GM23338 (cell line): Measurements from ENCODE around the gene ZGPAT. TPM values are rescaled to one million over a fixed set of nuclear protein-coding genes. Genes with fewer than 3 reads are reported as not detected.

ENCODE experiments used
- ETS1 ChIP-seq: IDR thresholded peaks from 2 replicates; pipeline ENCODE4 v1.6.1; 2016; ENCODE audit warnings: antibody characterized with exemption
- EZH2 ChIP-seq: fragments of 200-600 bp; sonication (generic); IDR thresholded peaks from one replicate; pipeline ENCODE4 v1.8.0; 2017; ENCODE audit warnings: antibody characterized with exemption, mild to moderate bottlenecking, low read depth; ENCODE audit not compliant: unreplicated experiment
- JUNB ChIP-seq: IDR thresholded peaks from one replicate; pipeline ENCODE4 v1.6.1; 2016; ENCODE audit warnings: antibody characterized with exemption; ENCODE audit not compliant: unreplicated experiment
- POLR2AphosphoS5 ChIP-seq: IDR thresholded peaks from 2 replicates; pipeline ENCODE4 v1.6.1; 2016; ENCODE audit warnings: antibody characterized with exemption, low read depth
- ZNF114 ChIP-seq: fragments of 250-450 bp; sonication (Bioruptor Pico); IDR thresholded peaks from 2 replicates; pipeline ENCODE4 v1.5.0; 2020; ENCODE audit warnings: mild to moderate bottlenecking, moderate library complexity
- ZNF331 ChIP-seq: fragments of 250-450 bp; sonication (Bioruptor Pico); IDR thresholded peaks from 2 replicates; pipeline ENCODE4 v1.5.0; 2020; ENCODE audit warnings: low read depth, mild to moderate bottlenecking, moderate library complexity
- polyA plus RNA-seq: library from polyadenylated mRNA; unstranded; fragments of >200 nt; fragmentation: Nextera tagmentation; extraction: Ambion mirVana; gene quantifications from 2 replicates; pipeline ENCODE4 v1.2.1, GENCODE V29; 2016
- total RNA-seq: library from RNA; depleted of rRNA; stranded (reverse); fragments of >200 nt; shearing (Covaris generic); gene quantifications from 2 replicates; pipeline ENCODE4 v1.2.3, GENCODE V29; 2014
- TF ChIP-seq, protein P1 (sequence below): fragments of 250-450 bp; sonication (Bioruptor Pico); IDR thresholded peaks from 2 replicates; pipeline ENCODE4 v1.5.0; 2020; ENCODE audit warnings: mild to moderate bottlenecking, moderate library complexity
- TF ChIP-seq, protein P2 (sequence below), 2 experiments: fragments of 200-600 bp in 1 of 2; sonication (generic) in 1 of 2; conservative IDR thresholded peaks; 2 replicates each; pipeline versions ENCODE4 v1.5.1 to v1.6.1; 2016 to 2017; ENCODE audit warnings: antibody characterized with exemption in 2 of 2, low read depth in 2 of 2, mild to moderate bottlenecking in 2 of 2, moderate library complexity in 1 of 2

The ZGPAT gene
- total and polyA plus RNA-seq, 2 experiments from 2014 or later: 25.0 to 39.2 TPM

- TF ChIP-seq, protein P1, sequence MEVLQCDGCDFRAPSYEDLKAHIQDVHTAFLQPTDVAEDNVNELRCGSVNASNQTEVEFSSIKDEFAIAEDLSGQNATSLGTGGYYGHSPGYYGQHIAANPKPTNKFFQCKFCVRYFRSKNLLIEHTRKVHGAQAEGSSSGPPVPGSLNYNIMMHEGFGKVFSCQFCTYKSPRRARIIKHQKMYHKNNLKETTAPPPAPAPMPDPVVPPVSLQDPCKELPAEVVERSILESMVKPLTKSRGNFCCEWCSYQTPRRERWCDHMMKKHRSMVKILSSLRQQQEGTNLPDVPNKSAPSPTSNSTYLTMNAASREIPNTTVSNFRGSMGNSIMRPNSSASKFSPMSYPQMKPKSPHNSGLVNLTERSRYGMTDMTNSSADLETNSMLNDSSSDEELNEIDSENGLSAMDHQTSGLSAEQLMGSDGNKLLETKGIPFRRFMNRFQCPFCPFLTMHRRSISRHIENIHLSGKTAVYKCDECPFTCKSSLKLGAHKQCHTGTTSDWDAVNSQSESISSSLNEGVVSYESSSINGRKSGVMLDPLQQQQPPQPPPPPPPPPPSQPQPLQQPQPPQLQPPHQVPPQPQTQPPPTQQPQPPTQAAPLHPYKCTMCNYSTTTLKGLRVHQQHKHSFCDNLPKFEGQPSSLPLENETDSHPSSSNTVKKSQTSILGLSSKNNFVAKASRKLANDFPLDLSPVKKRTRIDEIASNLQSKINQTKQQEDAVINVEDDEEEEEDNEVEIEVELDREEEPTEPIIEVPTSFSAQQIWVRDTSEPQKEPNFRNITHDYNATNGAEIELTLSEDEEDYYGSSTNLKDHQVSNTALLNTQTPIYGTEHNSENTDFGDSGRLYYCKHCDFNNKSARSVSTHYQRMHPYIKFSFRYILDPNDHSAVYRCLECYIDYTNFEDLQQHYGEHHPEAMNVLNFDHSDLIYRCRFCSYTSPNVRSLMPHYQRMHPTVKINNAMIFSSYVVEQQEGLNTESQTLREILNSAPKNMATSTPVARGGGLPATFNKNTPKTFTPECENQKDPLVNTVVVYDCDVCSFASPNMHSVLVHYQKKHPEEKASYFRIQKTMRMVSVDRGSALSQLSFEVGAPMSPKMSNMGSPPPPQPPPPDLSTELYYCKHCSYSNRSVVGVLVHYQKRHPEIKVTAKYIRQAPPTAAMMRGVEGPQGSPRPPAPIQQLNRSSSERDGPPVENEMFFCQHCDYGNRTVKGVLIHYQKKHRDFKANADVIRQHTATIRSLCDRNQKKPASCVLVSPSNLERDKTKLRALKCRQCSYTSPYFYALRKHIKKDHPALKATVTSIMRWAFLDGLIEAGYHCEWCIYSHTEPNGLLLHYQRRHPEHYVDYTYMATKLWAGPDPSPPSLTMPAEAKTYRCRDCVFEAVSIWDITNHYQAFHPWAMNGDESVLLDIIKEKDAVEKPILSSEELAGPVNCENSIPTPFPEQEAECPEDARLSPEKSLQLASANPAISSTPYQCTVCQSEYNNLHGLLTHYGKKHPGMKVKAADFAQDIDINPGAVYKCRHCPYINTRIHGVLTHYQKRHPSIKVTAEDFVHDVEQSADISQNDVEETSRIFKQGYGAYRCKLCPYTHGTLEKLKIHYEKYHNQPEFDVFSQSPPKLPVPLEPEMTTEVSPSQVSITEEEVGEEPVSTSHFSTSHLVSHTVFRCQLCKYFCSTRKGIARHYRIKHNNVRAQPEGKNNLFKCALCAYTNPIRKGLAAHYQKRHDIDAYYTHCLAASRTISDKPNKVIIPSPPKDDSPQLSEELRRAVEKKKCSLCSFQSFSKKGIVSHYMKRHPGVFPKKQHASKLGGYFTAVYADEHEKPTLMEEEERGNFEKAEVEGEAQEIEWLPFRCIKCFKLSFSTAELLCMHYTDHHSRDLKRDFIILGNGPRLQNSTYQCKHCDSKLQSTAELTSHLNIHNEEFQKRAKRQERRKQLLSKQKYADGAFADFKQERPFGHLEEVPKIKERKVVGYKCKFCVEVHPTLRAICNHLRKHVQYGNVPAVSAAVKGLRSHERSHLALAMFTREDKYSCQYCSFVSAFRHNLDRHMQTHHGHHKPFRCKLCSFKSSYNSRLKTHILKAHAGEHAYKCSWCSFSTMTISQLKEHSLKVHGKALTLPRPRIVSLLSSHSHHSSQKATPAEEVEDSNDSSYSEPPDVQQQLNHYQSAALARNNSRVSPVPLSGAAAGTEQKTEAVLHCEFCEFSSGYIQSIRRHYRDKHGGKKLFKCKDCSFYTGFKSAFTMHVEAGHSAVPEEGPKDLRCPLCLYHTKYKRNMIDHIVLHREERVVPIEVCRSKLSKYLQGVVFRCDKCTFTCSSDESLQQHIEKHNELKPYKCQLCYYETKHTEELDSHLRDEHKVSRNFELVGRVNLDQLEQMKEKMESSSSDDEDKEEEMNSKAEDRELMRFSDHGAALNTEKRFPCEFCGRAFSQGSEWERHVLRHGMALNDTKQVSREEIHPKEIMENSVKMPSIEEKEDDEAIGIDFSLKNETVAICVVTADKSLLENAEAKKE (CRISPR knock-in tag): no peak
- TF ChIP-seq ETS1 (no peak), EZH2 (no peak), ZNF114 (CRISPR knock-in tag) (no peak), POLR2AphosphoS5 (no peak), JUNB (no peak), ZNF331 (no peak)
- TF ChIP-seq, protein P2, sequence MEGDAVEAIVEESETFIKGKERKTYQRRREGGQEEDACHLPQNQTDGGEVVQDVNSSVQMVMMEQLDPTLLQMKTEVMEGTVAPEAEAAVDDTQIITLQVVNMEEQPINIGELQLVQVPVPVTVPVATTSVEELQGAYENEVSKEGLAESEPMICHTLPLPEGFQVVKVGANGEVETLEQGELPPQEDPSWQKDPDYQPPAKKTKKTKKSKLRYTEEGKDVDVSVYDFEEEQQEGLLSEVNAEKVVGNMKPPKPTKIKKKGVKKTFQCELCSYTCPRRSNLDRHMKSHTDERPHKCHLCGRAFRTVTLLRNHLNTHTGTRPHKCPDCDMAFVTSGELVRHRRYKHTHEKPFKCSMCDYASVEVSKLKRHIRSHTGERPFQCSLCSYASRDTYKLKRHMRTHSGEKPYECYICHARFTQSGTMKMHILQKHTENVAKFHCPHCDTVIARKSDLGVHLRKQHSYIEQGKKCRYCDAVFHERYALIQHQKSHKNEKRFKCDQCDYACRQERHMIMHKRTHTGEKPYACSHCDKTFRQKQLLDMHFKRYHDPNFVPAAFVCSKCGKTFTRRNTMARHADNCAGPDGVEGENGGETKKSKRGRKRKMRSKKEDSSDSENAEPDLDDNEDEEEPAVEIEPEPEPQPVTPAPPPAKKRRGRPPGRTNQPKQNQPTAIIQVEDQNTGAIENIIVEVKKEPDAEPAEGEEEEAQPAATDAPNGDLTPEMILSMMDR (conservative IDR thresholded peaks at IDR 0.05; ENCODE audit: low read depth in 2 of 2): no peak
Measured at GRCh38 chr20:63758152-63758551, 50.3 kb downstream of the ZGPAT start (continued).
